Pancreas (tissue), 10 donors: ENCODE data around the gene ZNF302. TPM values are rescaled to one million over a fixed set of nuclear protein-coding genes. Genes with fewer than 3 reads are reported as not detected.

Experiments
- ATAC-seq, 4 donors: fragments of 200-7000 bp; cut with Tn5 transposase; one replicate each; pipeline versions ENCODE4 v1.8.0 to v1.9.1; 2020; ENCODE audit warnings: mild to moderate bottlenecking in 4 of 4, moderate library complexity in 4 of 4
- DNase-seq, 6 donors: peaks; one replicate each; pipeline ENCODE4 v3.0.0-alpha.2; 2020
- FAIRE-seq: peaks from 2 replicates; lab custom pipeline; 2012; peaks lifted over from hg19 to GRCh38; lab: Jason Lieb, UNC
- H3K27ac ChIP-seq, 4 donors: fragments of 200-600 bp; sonication (generic); 1 replicate in 3 of 4; 2 replicates in 1 of 4; pipeline versions ENCODE4 v1.5.0 to v1.8.0; 2020
- H3K27me3 ChIP-seq, 4 donors: fragments of 200-600 bp; one replicate each; pipeline ENCODE4 v1.8.0; 2021
- H3K36me3 ChIP-seq, 3 donors: fragments of 200-600 bp; sonication (generic) in 1 of 3; one replicate each; pipeline versions ENCODE4 v1.5.0 to v1.8.0; 2020 to 2021
- H3K4me1 ChIP-seq, 3 donors: fragments of 200-600 bp; one replicate each; pipeline ENCODE4 v1.8.0; 2021
- H3K4me3 ChIP-seq, 4 donors: fragments of 200-600 bp; sonication (generic) in 2 of 4; one replicate each; pipeline versions ENCODE4 v1.5.0 to v1.8.0; 2020 to 2021
- H3K9me3 ChIP-seq, 4 donors: fragments of 200-600 bp; one replicate each; pipeline ENCODE4 v1.8.0; 2021
- CTCF ChIP-seq, 4 donors: fragments of 200-600 bp; sonication (generic) in 3 of 4; IDR thresholded peaks; one replicate each; pipeline versions ENCODE4 v1.5.0 to v1.8.0; 2021; ENCODE audit warnings: antibody characterized with exemption in 4 of 4
- WGBS, 2 donors: extraction: QIAGEN DNeasy Blood & Tissue Kit; methylation state at CpG; one replicate each; pipeline ENCODE4 v1.1.7; 2013; 5-methylcytosine and 5-hydroxymethylcytosine counted together
- intact Hi-C, 3 donors: fragments of 100-400 bp; cut with DNase I; formaldehyde crosslinking; loops; one replicate each; pipeline versions ENCODE4 v1.11.1 to v1.14.2; 2022
- polyA plus RNA-seq, 2 donors: library from polyadenylated mRNA; stranded (reverse); fragments of 200-250 nt; gene quantifications; one replicate each; pipeline ENCODE4 v1.2.3, GENCODE V29; 2013
- total RNA-seq, 6 donors: library from RNA; stranded (reverse); fragmentation: NEBNext Ultra II Directional in 4 of 6; extraction: Animal tissue kit (Norgen Biotek cat#: 25700) in 4 of 6; gene quantifications; one replicate each; pipeline versions ENCODE4 v1.2.1 to v1.2.4, GENCODE V29; 2021 to 2023
- donor health status: healthy with polysubstance abuse.
- donor health status: DM: no; HTN: no; CAD: no; lungs with moderate emphysema.
- donor health status: DM: no; HTN: no; CAD: no.
- donor health status: control.
- donor health status: control.
- donor health status: Bipolar disorder and iron deficiency.
- donor health status: DM: yes; HTN: yes; CAD: no.
- donor health status: DM: no; HTN: no; CAD: no.
- donor health status: DM: no; HTN: no; CAD: no.
- donor health status: DM: yes; HTN: yes; CAD: no.

Gene ZNF302
- total and polyA plus RNA-seq, 8 donors = 12.2 to 26.6 (median 16.4) TPM

- H3K27ac ChIP-seq = no peak overlapping the region
- H3K27me3 ChIP-seq = no peaks in the 10 kb centered on the region
- H3K36me3 ChIP-seq = no peaks in the 10 kb centered on the region
- ATAC-seq = no peak
- H3K4me1 ChIP-seq = no peaks in the 10 kb centered on the region
- H3K9me3 ChIP-seq = no peaks in the 10 kb centered on the region
- intact Hi-C loops = loop anchor here (10.0 kb wide), 4 partner anchors 71 to 221 kb away; no protein-coding TSS in a partner anchor
- no peak overlapping the region for H3K4me3 ChIP-seq
- DNase-seq = no peak
- no peak for TF ChIP-seq CTCF (IDR thresholded peaks at IDR 0.05)
- no peak for FAIRE-seq
Measured at GRCh38 chr19:34715357-34715756, 37.9 kb downstream of the ZNF302 start.

- 62 to 73% methylated on average over 11 of the region's 11 CpGs for WGBS, 2 donors
- Histone ChIP-seq H3K27me3 (no peaks in the 10 kb centered on the region), H3K9me3 (no peaks in the 10 kb centered on the region), H3K36me3 (no peaks in the 10 kb centered on the region), H3K4me3 (no peak overlapping the region), H3K27ac (no peak overlapping the region), H3K4me1 (no peaks in the 10 kb centered on the region)
- ATAC-seq (no peak), DNase-seq (no peak), FAIRE-seq (no peak)
- no peak for TF ChIP-seq CTCF (IDR thresholded peaks at IDR 0.05)
- intact Hi-C loops = no loop called here
Measured at GRCh38 chr19:34722353-34722752, 44.9 kb downstream of the ZNF302 start.

DNA sequence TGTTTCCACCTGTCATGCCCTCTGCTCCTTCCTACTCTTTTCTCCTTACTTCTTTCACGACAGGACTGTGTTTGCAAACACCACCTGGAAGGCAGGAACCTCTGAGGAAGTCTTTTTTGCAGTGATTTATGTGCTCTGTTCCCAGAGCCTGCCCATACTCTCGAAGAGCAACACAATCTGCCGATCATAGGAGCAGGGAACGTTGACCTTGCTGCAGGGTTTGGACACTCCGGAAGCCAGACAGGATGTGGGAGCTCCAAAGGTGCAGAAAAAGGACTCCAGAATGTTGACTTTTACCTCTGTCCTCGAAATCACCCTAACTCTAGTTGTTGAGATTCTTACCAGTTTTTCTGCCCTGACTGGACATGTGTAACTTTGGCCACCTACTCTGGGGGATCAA is 47.9 kb downstream of the ZNF302 start:
- H3K36me3 ChIP-seq = no peaks in the 10 kb centered on the region
- no peak for ATAC-seq

DNA sequence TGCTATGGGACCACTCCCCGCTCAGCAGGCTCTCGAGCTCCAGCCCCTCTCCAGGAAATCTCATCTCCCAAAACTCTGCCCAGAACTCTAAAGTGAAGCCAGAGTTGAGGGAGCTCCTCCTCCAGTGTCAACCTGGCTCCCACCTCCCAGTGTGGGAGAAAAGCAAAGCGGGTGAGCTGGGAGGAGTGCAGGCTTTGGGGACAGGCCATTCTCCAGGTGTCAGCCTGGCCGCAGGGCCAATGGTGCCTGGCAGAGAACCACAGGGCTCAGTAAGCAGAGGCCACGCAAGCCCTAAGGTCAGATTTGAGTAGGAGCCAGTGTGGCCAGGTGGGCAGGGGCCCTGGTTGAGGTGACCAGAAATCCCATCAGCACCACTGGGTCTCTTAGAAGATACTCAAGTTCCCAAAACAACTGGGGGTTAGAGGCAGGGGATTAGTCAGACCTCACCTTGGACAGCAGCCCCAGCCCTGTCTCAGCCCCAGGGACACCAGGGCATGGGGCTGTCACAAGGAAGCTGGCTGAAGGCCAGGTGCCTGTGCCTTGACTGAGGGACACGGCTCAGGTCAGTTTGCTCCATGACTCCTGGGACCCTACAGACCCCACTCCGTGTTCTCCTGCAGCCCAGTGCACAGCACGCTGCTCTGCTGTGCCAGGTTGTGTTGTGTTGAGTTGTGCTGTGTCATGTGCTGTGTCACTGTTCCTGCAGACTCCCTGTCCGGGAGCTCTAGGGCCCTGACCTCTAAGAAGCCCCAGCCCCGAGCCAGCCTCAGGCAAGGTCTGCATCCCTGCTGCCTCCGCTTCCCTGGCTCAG is 53.7 kb downstream of the ZNF302 start:
- ATAC-seq = no peak
- FAIRE-seq = no peak
- DNase-seq = peak; percentile 9 to 78 (median 45)
- Histone ChIP-seq H3K27me3 (no peaks in the 10 kb centered on the region), H3K4me3 (no peak overlapping the region), H3K9me3 (no peaks in the 10 kb centered on the region), H3K4me1 (peaks cover 0 to 13% (median 6%) of the 10 kb centered on the region in 3 donors), H3K36me3 (no peaks in the 10 kb centered on the region), H3K27ac (no peak overlapping the region)
- WGBS, 2 donors = 74 to 82% methylated on average over 11 of the region's 11 CpGs
- intact Hi-C loops = no loop called here
- no peak for TF ChIP-seq CTCF (IDR thresholded peaks at IDR 0.05)

More for the DNA sequence above, 47.9 kb downstream of the ZNF302 start:
- 33 to 39% methylated on average over 6 of the region's 6 CpGs for WGBS, 2 donors
- no peak overlapping the region for H3K4me3 ChIP-seq
- no peaks in the 10 kb centered on the region for H3K9me3 ChIP-seq
- DNase-seq = no peak
- FAIRE-seq = no peak
- TF ChIP-seq CTCF (IDR thresholded peaks at IDR 0.05) = no peak
- no peaks in the 10 kb centered on the region for H3K4me1 ChIP-seq
- no peaks in the 10 kb centered on the region for H3K27me3 ChIP-seq
- intact Hi-C loops = no loop called here
- H3K27ac ChIP-seq = no peak overlapping the region

GRCh38 chr19:34731964-34732363 is 54.5 kb downstream of the ZNF302 start:
- no peak for TF ChIP-seq CTCF (IDR thresholded peaks at IDR 0.05)
- H3K27me3 ChIP-seq = no peaks in the 10 kb centered on the region
- H3K4me1 ChIP-seq = peaks cover 0 to 18% (median 6%) of the 10 kb centered on the region in 3 donors
- no peak for ATAC-seq
- no peak overlapping the region for H3K4me3 ChIP-seq
- peak in 3 of 6 donors; percentile 21 to 69 (median 40) for DNase-seq
- WGBS, 2 donors = 91 to 94% methylated on average over 7 of the region's 7 CpGs
- intact Hi-C loops = no loop called here
- FAIRE-seq = no peak
- H3K27ac ChIP-seq = no peak overlapping the region
- no peaks in the 10 kb centered on the region for H3K9me3 ChIP-seq
- H3K36me3 ChIP-seq = no peaks in the 10 kb centered on the region
